SKM-1 (cell line): ENCODE data around the gene PRPS1L1.

ENCODE experiments used
- DNase-seq: peaks from one replicate; lab custom pipeline; 2025; ENCODE audit not compliant: unreplicated experiment; lab: John Stamatoyannopoulos, UW

The PRPS1L1 gene

GRCh38 chr7:18016547-18017444, 10.8 kb downstream of the PRPS1L1 start:
- DNase-seq = no peak

- DNase-seq = no peak
These were observed 13.7 kb downstream of the PRPS1L1 start for GRCh38 chr7:18013936-18014335.

- DNase-seq = no peak
These were observed 23.3 kb downstream of the PRPS1L1 start for GRCh38 chr7:18004372-18004771.

GRCh38 chr7:18003286-18003994, 24.2 kb downstream of the PRPS1L1 start:
- DNase-seq = no peak

- DNase-seq = no peak
These were observed 29.0 kb downstream of the PRPS1L1 start for GRCh38 chr7:17998692-17999091.

- no peak for DNase-seq
These were observed 31.0 kb downstream of the PRPS1L1 start for GRCh38 chr7:17996442-17997223.

GRCh38 chr7:17996040-17996439, 31.6 kb downstream of the PRPS1L1 start:
- DNase-seq = no peak

GRCh38 chr7:17994079-17994850, 33.4 kb downstream of the PRPS1L1 start:
- no peak for DNase-seq

GRCh38 chr7:17991866-17992648, 35.6 kb downstream of the PRPS1L1 start:
- DNase-seq = no peak

GRCh38 chr7:17990761-17991160, 36.9 kb downstream of the PRPS1L1 start:
- no peak for DNase-seq

GRCh38 chr7:17989546-17989945, 38.1 kb downstream of the PRPS1L1 start:
- no peak for DNase-seq

GRCh38 chr7:17988858-17989257, 38.8 kb downstream of the PRPS1L1 start:
- DNase-seq = no peak

GRCh38 chr7:17988141-17988540, 39.5 kb downstream of the PRPS1L1 start:
- DNase-seq = no peak

GRCh38 chr7:17986851-17987250, 40.8 kb downstream of the PRPS1L1 start:
- DNase-seq = no peak

GRCh38 chr7:17985473-17986239, 42.0 kb downstream of the PRPS1L1 start:
- DNase-seq = no peak

GRCh38 chr7:17984288-17984687, 43.4 kb downstream of the PRPS1L1 start:
- DNase-seq = no peak

GRCh38 chr7:17983221-17984062, 44.2 kb downstream of the PRPS1L1 start:
- no peak for DNase-seq

- no peak for DNase-seq
These were observed 50.7 kb downstream of the PRPS1L1 start for GRCh38 chr7:17976952-17977351.
